T-helper 1 cell treated with Interleukin-12 subunit alpha and Interleukin-12 subunit beta and Interleukin-4 antibody, amounts not matched to agents 30 ng/mL and 1 ng/mL, for 36 hours (primary cell): ENCODE results near the gene SLC28A1. TPM values are rescaled to one million over a fixed set of nuclear protein-coding genes. Genes with fewer than 3 reads are reported as not detected.
"Not testable (repeated sequence)": the region's sequence is repeated elsewhere in the genome, so short reads cannot be mapped to it uniquely, and the experiment has no call there.

Experiments
- intact Hi-C: fragments of 100-400 bp; cut with micrococcal nuclease; formaldehyde crosslinking; loops from one replicate; pipeline ENCODE4 v1.15.1; 2024
- total RNA-seq: library from RNA; stranded (reverse); gene quantifications from 2 replicates; pipeline ENCODE4 v1.2.3, GENCODE V29; 2022

Gene SLC28A1
- total RNA-seq, 1 donor from 2014 or later: not detected

GRCh38 chr15:84909029-84909428 lies 24.6 kb downstream of the SLC28A1 start:
- intact Hi-C loops: no loop called here

DNA sequence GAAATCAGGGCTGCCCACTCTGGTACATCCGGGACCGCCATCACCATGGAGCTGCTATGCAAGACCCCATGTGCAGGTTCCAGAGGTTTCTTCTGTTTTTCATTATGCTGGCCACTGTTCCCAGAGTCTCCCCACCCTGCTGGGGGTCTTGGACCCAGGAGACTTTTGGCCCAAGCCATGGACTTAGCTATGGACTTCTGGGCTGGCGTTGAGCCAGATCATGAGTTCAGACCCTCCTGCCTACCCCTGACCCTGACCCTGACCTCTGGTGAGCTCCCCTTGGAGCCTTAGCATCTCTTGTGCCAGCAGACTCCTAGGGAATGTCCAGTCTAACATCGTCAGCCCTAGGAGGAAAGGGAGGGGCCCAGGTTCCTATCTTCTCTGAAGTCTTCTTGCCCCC lies 25.3 kb downstream of the SLC28A1 start:
- intact Hi-C loops: no loop called here

DNA sequence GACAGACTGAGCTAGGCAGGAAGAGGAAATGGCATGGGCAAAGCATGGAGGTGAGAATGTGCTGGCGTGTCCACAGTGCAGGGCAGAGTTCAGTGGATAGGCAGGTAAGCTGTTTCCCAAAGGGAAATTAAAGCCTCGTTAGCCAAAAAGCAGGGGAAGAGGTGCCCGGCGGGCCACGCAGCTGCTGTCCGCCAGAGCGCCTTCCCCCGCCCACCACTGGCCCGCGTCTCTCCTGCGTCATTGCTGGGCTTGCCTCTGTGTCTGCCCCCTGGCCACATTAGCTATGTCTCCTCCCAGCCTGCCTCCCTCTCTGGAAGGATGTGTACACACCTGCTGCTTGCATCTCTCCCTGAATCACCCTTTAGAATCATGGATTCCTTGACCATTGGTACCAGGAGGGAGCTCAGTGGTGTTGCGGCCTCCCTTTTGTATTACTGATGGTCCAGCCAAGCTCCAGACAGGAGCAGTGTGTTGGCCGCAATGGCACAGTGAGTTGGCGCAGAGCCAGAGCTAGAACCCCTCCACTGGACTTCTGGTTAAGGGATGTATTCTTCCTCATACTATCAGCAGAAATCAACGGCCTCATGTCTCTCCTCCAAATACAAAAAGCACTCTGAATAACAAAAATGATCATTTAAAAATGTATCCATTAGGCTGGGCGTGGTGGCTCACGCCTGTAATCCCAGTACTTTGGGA lies 26.6 kb downstream of the SLC28A1 start:
- intact Hi-C loops: no loop called here

- intact Hi-C loops: no loop called here
Measured at GRCh38 chr15:84911879-84912660, 27.6 kb downstream of the SLC28A1 start.

DNA sequence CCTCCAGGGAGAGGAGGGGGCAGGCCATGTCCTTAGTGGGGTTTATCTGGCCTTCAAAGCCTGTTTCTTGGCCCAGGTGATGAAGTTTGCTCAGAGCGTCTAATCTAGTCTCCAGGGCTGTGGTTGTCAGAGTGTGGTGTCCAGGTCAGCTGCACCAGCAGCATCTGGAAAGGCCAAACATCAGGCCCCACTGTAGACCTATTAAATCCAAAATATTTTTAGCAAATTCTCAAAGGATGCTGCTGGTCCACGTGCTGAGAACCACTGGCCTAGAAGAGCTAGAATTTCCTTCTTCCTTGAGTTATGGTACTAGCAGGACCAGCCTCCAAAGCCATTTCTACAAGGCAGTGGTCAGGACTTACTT lies 28.9 kb downstream of the SLC28A1 start:
- intact Hi-C loops: no loop called here

DNA sequence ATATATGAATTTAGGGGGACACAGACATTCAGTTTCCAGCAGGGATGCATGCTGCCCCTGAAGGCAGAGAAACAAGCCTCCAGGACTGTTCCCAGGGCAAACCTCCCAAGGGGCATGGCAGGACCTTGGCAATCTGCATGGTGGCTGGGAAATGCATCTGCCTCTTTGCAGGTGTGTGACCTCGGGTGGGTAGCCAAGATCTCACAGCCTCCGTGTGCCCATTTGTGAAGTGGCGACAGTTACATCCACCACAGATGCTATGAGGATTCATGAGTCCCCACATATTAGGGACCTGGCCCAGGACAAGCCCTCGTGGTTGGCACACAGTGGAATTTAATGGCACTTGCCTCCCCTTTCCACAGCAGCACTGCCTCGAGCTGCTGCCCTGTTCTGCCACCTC lies 29.9 kb downstream of the SLC28A1 start:
- intact Hi-C loops: loop anchor here (2.0 kb wide), 1 partner anchor 14 kb away; no protein-coding TSS in a partner anchor

DNA sequence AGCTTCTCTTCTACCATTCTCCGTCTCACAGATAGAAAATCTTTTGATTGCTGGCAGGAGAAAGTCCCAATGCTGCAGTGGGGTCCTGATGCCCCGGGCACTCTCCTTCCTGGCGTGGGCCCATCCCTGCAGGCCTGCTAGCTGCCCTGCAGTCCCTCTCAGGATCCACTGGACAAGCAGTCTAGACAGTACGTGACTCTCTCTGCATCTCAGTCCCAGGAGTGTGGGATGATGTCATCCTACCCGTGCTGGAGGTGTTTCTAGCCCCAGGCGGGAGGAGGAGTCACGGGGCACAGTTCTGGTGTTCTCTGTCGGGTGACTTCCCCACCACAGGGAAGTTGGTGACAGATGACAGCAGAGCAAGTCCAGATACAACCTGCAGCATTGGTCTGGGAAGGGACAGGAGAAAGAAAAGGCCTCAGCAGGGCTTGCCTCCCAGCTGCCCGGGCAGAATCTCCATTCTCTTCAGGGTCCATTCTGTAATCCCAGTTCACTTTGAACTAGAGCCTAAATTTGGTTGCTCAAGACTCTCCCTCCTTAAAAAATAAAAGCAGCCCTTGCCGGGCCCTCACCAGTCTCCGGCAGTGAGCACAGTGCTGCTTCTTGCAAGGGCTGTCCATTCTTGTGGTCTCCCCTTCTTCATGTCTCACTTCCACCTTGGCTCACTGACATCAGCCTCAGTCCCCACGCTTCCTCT lies 30.6 kb downstream of the SLC28A1 start:
- intact Hi-C loops: loop anchor here (2.0 kb wide), 1 partner anchor 14 kb away; no protein-coding TSS in a partner anchor

DNA sequence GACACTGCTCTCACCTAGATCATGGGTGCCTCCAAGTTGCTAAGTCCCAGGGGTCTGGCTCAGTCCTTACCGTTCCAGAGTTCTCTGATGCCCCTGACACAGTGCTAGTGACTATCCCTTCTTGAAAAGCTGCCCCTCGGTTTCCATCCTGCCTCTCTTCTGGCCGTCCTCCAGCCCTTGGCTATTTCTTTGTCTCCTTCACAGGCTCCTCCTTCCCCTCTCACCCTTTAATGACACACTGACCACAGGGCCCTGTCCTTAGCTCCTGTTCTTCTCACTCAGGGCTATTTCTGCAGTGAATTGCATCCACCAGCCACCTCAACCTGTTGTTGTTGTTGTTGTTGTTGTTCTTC lies 31.1 kb downstream of the SLC28A1 start:
- intact Hi-C loops: loop anchor here (2.0 kb wide), 1 partner anchor 13 kb away; no protein-coding TSS in a partner anchor

DNA sequence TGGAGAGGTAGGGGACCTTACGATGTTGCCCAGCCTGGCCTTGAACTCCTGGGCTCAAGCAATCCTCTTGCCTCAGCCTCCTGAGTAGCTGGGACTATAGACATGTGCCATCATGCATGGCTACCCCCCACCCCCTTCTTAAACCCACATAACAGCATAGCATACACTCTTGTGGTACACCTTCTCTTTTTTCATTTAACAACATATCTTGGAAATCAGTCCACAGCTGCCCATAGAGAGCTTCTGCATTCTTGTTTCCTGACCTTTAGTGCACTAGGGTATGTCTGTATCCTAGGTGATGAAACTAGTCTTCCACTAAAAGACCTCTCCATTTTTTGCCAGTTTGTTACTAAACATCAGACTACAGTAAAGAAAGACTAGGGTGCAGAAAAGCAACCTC lies 33.0 kb downstream of the SLC28A1 start:
- intact Hi-C loops: no loop called here

- intact Hi-C loops: no loop called here
Measured at GRCh38 chr15:84919106-84919667, 34.7 kb downstream of the SLC28A1 start.

GRCh38 chr15:84921121-84921520 lies 36.7 kb downstream of the SLC28A1 start:
- intact Hi-C loops: no loop called here

DNA sequence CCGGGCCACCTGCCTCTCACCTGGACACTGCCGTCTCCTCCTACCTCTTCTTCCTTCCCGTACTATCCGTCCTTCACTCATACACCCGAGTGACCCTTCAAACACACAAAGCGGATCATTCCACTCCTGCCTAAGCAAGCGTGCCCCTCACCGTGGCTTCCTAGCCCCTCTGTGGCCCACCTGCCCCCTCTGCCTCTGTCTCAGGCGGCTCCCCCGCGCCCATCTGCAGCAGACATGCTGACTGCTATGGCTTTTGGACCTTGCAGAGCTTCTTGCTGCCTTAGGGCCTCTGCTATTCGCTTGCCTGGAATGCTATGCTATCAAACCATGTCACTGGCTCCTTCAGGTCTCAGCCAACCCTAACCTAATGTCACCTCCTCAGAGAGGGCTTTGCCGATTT lies 38.1 kb downstream of the SLC28A1 start:
- intact Hi-C loops: no loop called here

DNA sequence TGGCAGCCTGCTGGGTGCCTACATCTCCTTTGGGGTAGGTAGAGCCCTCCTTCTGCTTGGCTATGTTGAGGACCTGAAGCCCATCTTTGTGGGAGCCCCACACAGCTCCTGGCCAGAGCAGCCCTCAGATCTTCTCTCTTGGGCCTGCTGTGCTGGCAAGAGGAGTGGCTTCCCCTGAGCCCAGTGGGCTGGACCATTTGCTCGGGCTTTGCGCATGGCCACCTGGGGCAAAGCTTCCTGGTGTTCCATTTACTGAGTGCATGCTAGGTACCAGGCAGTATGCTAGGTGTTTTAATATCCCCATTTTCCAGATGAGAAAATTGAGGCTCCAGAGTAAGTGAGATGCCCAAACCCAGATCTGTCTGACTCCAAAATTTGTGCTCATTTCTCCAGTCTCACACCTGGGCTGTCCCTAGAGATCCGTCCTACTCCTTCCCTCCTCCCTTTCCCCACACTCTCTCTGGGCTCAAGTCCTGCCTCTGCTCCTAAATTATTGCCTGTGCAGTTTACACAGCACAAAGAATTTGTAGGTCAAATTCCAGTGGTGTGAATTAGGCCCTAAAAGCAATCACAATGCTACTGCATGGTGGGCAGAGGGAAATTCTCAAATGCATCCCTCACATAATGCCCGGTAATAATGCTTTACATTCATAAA lies 39.7 kb downstream of the SLC28A1 start:
- intact Hi-C loops: no loop called here

GRCh38 chr15:84924821-84925569 lies 40.5 kb downstream of the SLC28A1 start:
- intact Hi-C loops: not testable (repeated sequence)

GRCh38 chr15:84925906-84926305 lies 41.4 kb downstream of the SLC28A1 start:
- intact Hi-C loops: no loop called here

GRCh38 chr15:84926491-84927230 lies 42.2 kb downstream of the SLC28A1 start:
- intact Hi-C loops: no loop called here

- intact Hi-C loops: loop anchor here (1.0 to 2.0 kb wide), 9 partner anchors 14 to 359 kb away; partner anchors contain the start of genes NMB, PDE8A and WDR73
Measured at GRCh38 chr15:84928843-84929168, 44.3 kb downstream of the SLC28A1 start.

GRCh38 chr15:84929795-84930603 lies 45.5 kb downstream of the SLC28A1 start:
- intact Hi-C loops: loop anchor here (2.0 kb wide), 1 partner anchor 15 kb away; no protein-coding TSS in a partner anchor
